H1 (cell line): ENCODE measurements around the gene CC2D1A. TPM values are rescaled to one million over a fixed set of nuclear protein-coding genes. Genes with fewer than 3 reads are reported as not detected.

Source experiments
- CEBPB ChIP-seq: IDR thresholded peaks from 2 replicates; pipeline ENCODE4 v1.6.1; 2012; ENCODE audit warnings: low read depth, low read length
- SIRT6 ChIP-seq: IDR thresholded peaks from one replicate; pipeline ENCODE4 v1.7.1; 2012; ENCODE audit warnings: low read length, inconsistent platforms
- USF2 ChIP-seq: IDR thresholded peaks from 2 replicates; pipeline ENCODE4 v1.6.1; 2011; ENCODE audit warnings: low read length, improper control_type of control experiment
- YY1 ChIP-seq: IDR thresholded peaks from 2 replicates; pipeline ENCODE4 v1.6.1; 2011; ENCODE audit warnings: low read depth, mild to moderate bottlenecking, low read length
- polyA plus RNA-seq, 7 experiments: library from polyadenylated mRNA; depleted of rRNA in 3 of 7; stranded (reverse) in 5 of 7; unstranded in 2 of 7; fragments of >200 nt in 5 of 7; fragments of 200-250 nt in 2 of 7; gene quantifications; 1 replicate in 5 of 7; 2 replicates in 1 of 7; 4 replicates in 1 of 7; pipeline versions ENCODE4 v1.2.1 to v1.2.3, GENCODE V29; 2011 to 2013; ENCODE audit warnings: missing spikeins in 2 of 7, mixed read lengths in 2 of 7
- total RNA-seq: library from RNA; stranded (reverse); fragmentation: NEBNext Ultra II Directional; extraction: Animal tissue kit (Norgen Biotek cat#: 25700); gene quantifications from 2 replicates; pipeline ENCODE4 v1.2.1, GENCODE V29; 2021

CC2D1A gene
- total and polyA plus RNA-seq, 2 of the 8 experiments (the other 6 are each of a cell fraction or from before 2014, with no cell fraction given): 12.5 to 33.0 TPM

DNA sequence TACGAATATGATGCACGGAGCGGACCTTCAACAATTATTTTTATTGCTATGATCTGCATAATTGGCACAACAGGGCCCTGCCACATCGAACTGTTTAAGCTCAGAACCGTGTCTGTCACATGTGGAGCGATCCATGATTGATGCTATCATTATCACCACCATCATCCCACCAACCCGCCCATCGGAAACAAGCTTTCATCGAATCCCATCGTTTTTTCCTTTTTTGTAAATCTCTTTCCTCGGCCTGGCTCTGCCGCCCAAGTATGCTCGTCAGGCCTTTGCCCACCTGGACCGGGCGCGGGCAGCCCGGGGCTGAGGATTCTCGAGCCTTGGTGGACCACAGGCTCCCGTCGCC lies 45.8 kb downstream of the CC2D1A start (continued):
- TF ChIP-seq USF2: no peak
- no peak for TF ChIP-seq SIRT6
- TF ChIP-seq CEBPB: no peak
- no peak for TF ChIP-seq YY1
